GM12878 (cell line): Measurements from ENCODE around the gene EML3. TPM values are rescaled to one million over a fixed set of nuclear protein-coding genes. Genes with fewer than 3 reads are reported as not detected.

ENCODE experiments used
- ATAC-seq: fragments of 200-7000 bp; cut with Tn5 transposase; 3 replicates; pipeline ENCODE4 v1.9.1; 2020; ENCODE audit warnings: mild to moderate bottlenecking, moderate library complexity
- BruUV-seq: library from RNA; stranded (reverse); fragments of 400-500 nt; replicated peaks from 2 replicates; lab custom pipeline; 2021; lab: Mats Ljungman, UMichigan
- CTCF ChIA-PET: fragments of 300-600 bp; sonication (Branson Sonifier 250); formaldehyde crosslinking; extraction: SDS; loops from one replicate; lab custom pipeline; 2021; ENCODE audit warnings: inconsistent platforms; lab: Yijun Ruan, JAX
- POLR2A ChIA-PET: fragments of 350-600 bp; formaldehyde crosslinking; extraction: SDS; loops from one replicate; lab custom pipeline; 2021; ENCODE audit warnings: inconsistent platforms; lab: Charles Lee
- RAD21 ChIA-PET: fragments of 300-600 bp; sonication (Branson Sonifier 250); formaldehyde crosslinking; loops from one replicate; lab custom pipeline; 2023; ENCODE audit warnings: antibody characterized with exemption; ENCODE audit not compliant: unreplicated experiment; lab: Charles Lee
- SMC1A ChIA-PET: fragments of 300-600 bp; sonication (Branson Sonifier 250); formaldehyde crosslinking; loops from one replicate; lab custom pipeline; 2023; ENCODE audit not compliant: unreplicated experiment, uncharacterized antibody; lab: Charles Lee
- DNase-seq: peaks from one replicate; pipeline ENCODE4 v3.0.0-alpha.2; 2011; ENCODE audit warnings: low read depth, low spot score
- FAIRE-seq: peaks from 3 replicates; lab custom pipeline; 2011; peaks lifted over from hg19 to GRCh38; lab: Jason Lieb, UNC
- H2AFZ ChIP-seq: 2 replicates; pipeline ENCODE4 v1.6.0; 2011; ENCODE audit warnings: low read depth, low read length, control low read depth; ENCODE audit not compliant: control insufficient read depth
- H3K27ac ChIP-seq: 2 replicates; pipeline ENCODE4 v1.5.1; 2011; ENCODE audit warnings: control low read depth; ENCODE audit not compliant: control insufficient read depth, insufficient read depth
- H3K27me3 ChIP-seq, 2 experiments: replicated peaks in 1 of 2; 2 replicates each; pipeline versions ENCODE4 v1.6.0 to v1.6.1; 2011; ENCODE audit warnings: low read length in 1 of 2; ENCODE audit not compliant: control insufficient read depth in 2 of 2, insufficient read depth in 2 of 2
- H3K36me3 ChIP-seq, 2 experiments: 2 replicates each; pipeline ENCODE4 v1.5.1; 2011; ENCODE audit warnings: low read length in 1 of 2; ENCODE audit not compliant: control insufficient read depth in 2 of 2, insufficient read depth in 2 of 2
- H3K4me1 ChIP-seq: 2 replicates; pipeline ENCODE4 v1.6.1; 2011; ENCODE audit warnings: mild to moderate bottlenecking, low read length, moderate library complexity, mixed read lengths; ENCODE audit not compliant: control insufficient read depth, insufficient read depth
- H3K4me2 ChIP-seq: 2 replicates; pipeline ENCODE4 v1.6.0; 2011; ENCODE audit warnings: control low read depth; ENCODE audit not compliant: control insufficient read depth, insufficient read depth
- H3K4me3 ChIP-seq: fragments of 200-600 bp; sonication (generic); 2 replicates; pipeline ENCODE4 v1.5.1; 2016
- H3K79me2 ChIP-seq: 2 replicates; pipeline ENCODE4 v1.6.0; 2011; ENCODE audit warnings: low read length; ENCODE audit not compliant: control insufficient read depth, insufficient read depth
- H3K9ac ChIP-seq: 2 replicates; pipeline ENCODE4 v1.8.0; 2011; ENCODE audit warnings: low read length, control low read depth, mixed read lengths; ENCODE audit not compliant: control insufficient read depth, insufficient read depth
- H3K9me3 ChIP-seq: replicated peaks from 3 replicates; pipeline ENCODE4 v1.5.1; 2011; ENCODE audit warnings: mild to moderate bottlenecking, low read length; ENCODE audit not compliant: control insufficient read depth, insufficient read depth
- H4K20me1 ChIP-seq: 2 replicates; pipeline ENCODE4 v1.6.0; 2011; ENCODE audit not compliant: control insufficient read depth, insufficient read depth
- CHD1 ChIP-seq: IDR thresholded peaks from 2 replicates; pipeline ENCODE4 v1.6.1; 2012; ENCODE audit warnings: low read depth, low read length, improper control_type of control experiment
- CHD2 ChIP-seq: IDR thresholded peaks from 2 replicates; pipeline ENCODE4 v1.6.1; 2011; ENCODE audit warnings: low read depth, low read length, improper control_type of control experiment, borderline replicate concordance
- CREM ChIP-seq: IDR thresholded peaks from 2 replicates; pipeline ENCODE4 v1.6.1; 2014; ENCODE audit warnings: antibody characterized with exemption, low read depth
- E2F4 ChIP-seq: IDR thresholded peaks from 2 replicates; pipeline ENCODE4 v1.6.1; 2012; ENCODE audit warnings: low read depth, low read length, improper control_type of control experiment
- FOS ChIP-seq: IDR thresholded peaks from 3 replicates; pipeline ENCODE4 v1.6.1; 2011; ENCODE audit warnings: borderline replicate concordance; ENCODE audit not compliant: insufficient read length; ENCODE audit errors: extremely low read depth
- GABPA ChIP-seq: IDR thresholded peaks from 2 replicates; pipeline ENCODE4 v1.6.1; 2014; ENCODE audit warnings: antibody characterized with exemption, low read depth, mild to moderate bottlenecking, inconsistent platforms
- GATAD2B ChIP-seq: fragments of 450-650 bp; conservative IDR thresholded peaks from 2 replicates; pipeline ENCODE4 v1.6.1; 2017; ENCODE audit warnings: low read depth, mild to moderate bottlenecking, moderate library complexity
- HCFC1 ChIP-seq: fragments of 150-350 bp; IDR thresholded peaks from 2 replicates; pipeline ENCODE4 v1.6.1; 2014; ENCODE audit warnings: low read length
- IKZF2 ChIP-seq, 2 experiments: fragments of 450-650 bp; IDR thresholded peaks; 2 replicates each; pipeline ENCODE4 v1.6.1; 2017; ENCODE audit warnings: mild to moderate bottlenecking in 2 of 2, moderate library complexity in 2 of 2
- MEF2B ChIP-seq: fragments of 450-650 bp; IDR thresholded peaks from 2 replicates; pipeline ENCODE4 v1.6.1; 2018; ENCODE audit warnings: mild to moderate bottlenecking, moderate library complexity; ENCODE audit not compliant: partially characterized antibody, poor library complexity, severe bottlenecking
- MTA2 ChIP-seq: fragments of 450-650 bp; IDR thresholded peaks from 2 replicates; pipeline ENCODE4 v1.6.1; 2016; ENCODE audit warnings: low read depth, mild to moderate bottlenecking, moderate library complexity
- NBN ChIP-seq: fragments of 450-650 bp; IDR thresholded peaks from 2 replicates; pipeline ENCODE4 v1.6.1; 2016
- NR2F1 ChIP-seq: fragments of 450-650 bp; conservative IDR thresholded peaks from 2 replicates; pipeline ENCODE4 v1.6.1; 2017; ENCODE audit warnings: mild to moderate bottlenecking
- POLR2A ChIP-seq: IDR thresholded peaks from 2 replicates; pipeline ENCODE4 v1.6.1; 2011; ENCODE audit warnings: low read depth, mild to moderate bottlenecking, low read length
- POLR2AphosphoS5 ChIP-seq: IDR thresholded peaks from 2 replicates; pipeline ENCODE4 v1.6.1; 2011; ENCODE audit warnings: mild to moderate bottlenecking, low read length, inconsistent platforms
- RUNX3 ChIP-seq: IDR thresholded peaks from 2 replicates; pipeline ENCODE4 v1.6.1; 2012; ENCODE audit warnings: low read length, inconsistent platforms
- SMARCA5 ChIP-seq: fragments of 450-650 bp; IDR thresholded peaks from 2 replicates; pipeline ENCODE4 v1.6.1; 2017; ENCODE audit warnings: mild to moderate bottlenecking
- ZNF274 ChIP-seq: IDR thresholded peaks from one replicate; pipeline ENCODE4 v1.8.0; 2011; ENCODE audit not compliant: insufficient read length, insufficient read depth
- ZNF384 ChIP-seq: IDR thresholded peaks from 2 replicates; pipeline ENCODE4 v1.6.1; 2012; ENCODE audit warnings: low read depth, mild to moderate bottlenecking, low read length, improper control_type of control experiment, borderline replicate concordance
- WGBS: methylation state at CpG from one replicate; pipeline ENCODE4 v1.1.6; 2016; ENCODE audit warnings: low lambda C conversion rate; ENCODE audit not compliant: insufficient replicate concordance, insufficient coverage; ENCODE audit errors: missing lambda C conversion rate; 5-methylcytosine and 5-hydroxymethylcytosine counted together
- in situ Hi-C: fragments of 300-500 bp; cut with MboI; formaldehyde crosslinking; loops from 9 replicates; pipeline ENCODE4 v1.14.3; 2018; ENCODE audit warnings: mixed read lengths
- intact Hi-C: fragments of 100-400 bp; cut with micrococcal nuclease; formaldehyde crosslinking; loops from one replicate; pipeline ENCODE4 v1.14.2; 2022; ENCODE audit not compliant: unreplicated experiment
- polyA plus RNA-seq, 11 experiments: library from polyadenylated mRNA; depleted of rRNA in 4 of 11; unstranded in 6 of 11; stranded (reverse) in 5 of 11; fragments of >200 nt; fragmentation: Nextera tagmentation in 4 of 11; fragmentation: Illumina TruSeq in 1 of 11; extraction: Ambion mirVana in 4 of 11; extraction: Trizol in 1 of 11; gene quantifications; 1 replicate in 1 of 11; 2 replicates in 10 of 11; pipeline versions ENCODE4 v1.2.1 to v1.2.3, GENCODE V29; 2011 to 2016; ENCODE audit warnings: inconsistent platforms in 2 of 11, missing spikeins in 2 of 11, low read depth in 1 of 11
- total RNA-seq, 4 experiments: library from RNA; depleted of rRNA in 3 of 4; stranded (reverse); fragments of >200 nt in 3 of 4; fragmentation: Illumina TruSeq in 1 of 4; extraction: Trizol in 1 of 4; gene quantifications; 2 replicates each; pipeline versions ENCODE4 v1.2.1 to v1.2.3, GENCODE V29; 2013 to 2021
- TF ChIP-seq, protein P1 (sequence below): IDR thresholded peaks from 2 replicates; pipeline ENCODE4 v1.6.1; 2011; ENCODE audit warnings: mild to moderate bottlenecking, low read depth, low read length, moderate library complexity; ENCODE audit not compliant: insufficient replicate concordance
- TF ChIP-seq, protein P2 (sequence below): fragments of 450-650 bp; IDR thresholded peaks from 2 replicates; pipeline ENCODE4 v1.6.1; 2017; ENCODE audit warnings: low read depth, mild to moderate bottlenecking, moderate library complexity

Gene EML3
- total and polyA plus RNA-seq, 10 of the 15 experiments (the other 5 are each of a cell fraction or from before 2014, with no cell fraction given): 0.58 to 82.5 (median 24.8) TPM

GRCh38 chr11:62611705-62612365 lies 740 bp downstream of the EML3 start:
- in situ Hi-C loops (no loop called here), intact Hi-C loops (loop anchor here (5.0 kb wide), 1 partner anchor 60 kb away; the partner anchor contains the start of genes LBHD1 and UQCC3)
- ChIA-PET POLR2A (interaction anchor here (0.5 to 2.6 kb wide), 16 partner anchors 8 to 245 kb away, joined by 3 to 13 read pairs (median 5); partner anchors contain the start of genes B3GAT3, C11orf98, CSKMT and LBHD1), CTCF (interaction anchor here (0.5 to 4.9 kb wide), 17 partner anchors 9 to 1067 kb away, joined by 3 to 41 read pairs (median 4); partner anchors contain the start of genes B3GAT3, MTA2, SLC3A2 and TUT1), RAD21 (interaction anchor here (0.8 to 2.1 kb wide), 9 partner anchors 10 to 242 kb away, joined by 3 to 9 read pairs (median 4); partner anchors contain the start of genes B3GAT3, C11orf98, CSKMT and MTA2), SMC1A (interaction anchor here (0.7 to 2.9 kb wide), 9 partner anchors 10 to 142 kb away, joined by 3 to 19 read pairs (median 4); partner anchors contain the start of genes B3GAT3, INTS5, MTA2 and TUT1)
- ATAC-seq: peak; percentile 54
- no peaks in the 10 kb centered on the region for H4K20me1 ChIP-seq
- no peak for FAIRE-seq
- no peaks in the 10 kb centered on the region; a peak in 1 of 4 replicates for H3K36me3 ChIP-seq
- under 1% methylated on average over 34 of the region's 34 CpGs for WGBS
- peak overlapping the region; percentile 97 for H3K4me2 ChIP-seq
- DNase-seq: no peak
- peak overlapping the region; percentile 81 for H3K27ac ChIP-seq
- H3K4me3 ChIP-seq: peak overlapping the region; percentile 94
- no peaks in the 10 kb centered on the region for H3K27me3 ChIP-seq
- peaks cover 16% of the 10 kb centered on the region for H3K79me2 ChIP-seq
- peaks cover 14% of the 10 kb centered on the region for H3K4me1 ChIP-seq
- no TSS peak for BruUV-seq
- H2AFZ ChIP-seq: peak overlapping the region; percentile 85
- H3K9ac ChIP-seq: peak overlapping the region; percentile 95
- no peaks in the 10 kb centered on the region for H3K9me3 ChIP-seq
- TF ChIP-seq ZNF384: no peak
- peak; percentile 45; the same call in 1 of the 2 replicates for TF ChIP-seq RUNX3
- peak; percentile 74; the same call in 1 of the 2 replicates for TF ChIP-seq NBN
- TF ChIP-seq, protein P1, sequence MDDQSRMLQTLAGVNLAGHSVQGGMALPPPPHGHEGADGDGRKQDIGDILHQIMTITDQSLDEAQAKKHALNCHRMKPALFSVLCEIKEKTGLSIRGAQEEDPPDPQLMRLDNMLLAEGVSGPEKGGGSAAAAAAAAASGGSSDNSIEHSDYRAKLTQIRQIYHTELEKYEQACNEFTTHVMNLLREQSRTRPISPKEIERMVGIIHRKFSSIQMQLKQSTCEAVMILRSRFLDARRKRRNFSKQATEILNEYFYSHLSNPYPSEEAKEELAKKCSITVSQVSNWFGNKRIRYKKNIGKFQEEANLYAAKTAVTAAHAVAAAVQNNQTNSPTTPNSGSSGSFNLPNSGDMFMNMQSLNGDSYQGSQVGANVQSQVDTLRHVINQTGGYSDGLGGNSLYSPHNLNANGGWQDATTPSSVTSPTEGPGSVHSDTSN: peak; percentile 49
- TF ChIP-seq ZNF274: no peak
- 0 out of 2 replicates have a peak, but pooled peaks have one; percentile 39 for TF ChIP-seq MTA2
- peak; percentile 12; the same call in 1 of the 2 replicates for TF ChIP-seq POLR2A
- TF ChIP-seq IKZF2 (IDR thresholded peaks at IDR 0.05): peak; percentile 53 to 61
- 0 out of 2 replicates have a peak, but pooled peaks have one; percentile 59 for TF ChIP-seq GATAD2B
- 0 out of 2 replicates have a peak, but pooled peaks have one; percentile 16 for TF ChIP-seq E2F4
- peak; percentile 55; the same call in 1 of the 2 replicates for TF ChIP-seq CHD2
- TF ChIP-seq POLR2AphosphoS5: peak; percentile 59; the same call in 1 of the 2 replicates
- TF ChIP-seq SMARCA5: peak; percentile 65; the same call in 1 of the 2 replicates
- no peak for TF ChIP-seq NR2F1
- 0 out of 2 replicates have a peak, but pooled peaks have one; percentile 49 for TF ChIP-seq CHD1
- no peak for TF ChIP-seq GABPA
- TF ChIP-seq FOS: no peak
- peak; percentile 35 for TF ChIP-seq MEF2B
- TF ChIP-seq HCFC1: 0 out of 2 replicates have a peak, but pooled peaks have one; percentile 10
- TF ChIP-seq, protein P2, sequence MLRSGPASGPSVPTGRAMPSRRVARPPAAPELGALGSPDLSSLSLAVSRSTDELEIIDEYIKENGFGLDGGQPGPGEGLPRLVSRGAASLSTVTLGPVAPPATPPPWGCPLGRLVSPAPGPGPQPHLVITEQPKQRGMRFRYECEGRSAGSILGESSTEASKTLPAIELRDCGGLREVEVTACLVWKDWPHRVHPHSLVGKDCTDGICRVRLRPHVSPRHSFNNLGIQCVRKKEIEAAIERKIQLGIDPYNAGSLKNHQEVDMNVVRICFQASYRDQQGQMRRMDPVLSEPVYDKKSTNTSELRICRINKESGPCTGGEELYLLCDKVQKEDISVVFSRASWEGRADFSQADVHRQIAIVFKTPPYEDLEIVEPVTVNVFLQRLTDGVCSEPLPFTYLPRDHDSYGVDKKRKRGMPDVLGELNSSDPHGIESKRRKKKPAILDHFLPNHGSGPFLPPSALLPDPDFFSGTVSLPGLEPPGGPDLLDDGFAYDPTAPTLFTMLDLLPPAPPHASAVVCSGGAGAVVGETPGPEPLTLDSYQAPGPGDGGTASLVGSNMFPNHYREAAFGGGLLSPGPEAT: peak; percentile 43; the same call in 1 of the 2 replicates
- TF ChIP-seq CREM: peak; percentile 49; the same call in 1 of the 2 replicates
